Activated CD4-positive, alpha-beta T cell treated with anti-CD3 and anti-CD28 coated beads, Interleukin-2, amount 50 U/mL, for 1 hour (primary cell): ENCODE measurements around the gene FAM20C.

Experiments
- DNase-seq: peaks from one replicate; pipeline ENCODE4 v3.0.0-alpha.2; 2020

Gene FAM20C

DNA sequence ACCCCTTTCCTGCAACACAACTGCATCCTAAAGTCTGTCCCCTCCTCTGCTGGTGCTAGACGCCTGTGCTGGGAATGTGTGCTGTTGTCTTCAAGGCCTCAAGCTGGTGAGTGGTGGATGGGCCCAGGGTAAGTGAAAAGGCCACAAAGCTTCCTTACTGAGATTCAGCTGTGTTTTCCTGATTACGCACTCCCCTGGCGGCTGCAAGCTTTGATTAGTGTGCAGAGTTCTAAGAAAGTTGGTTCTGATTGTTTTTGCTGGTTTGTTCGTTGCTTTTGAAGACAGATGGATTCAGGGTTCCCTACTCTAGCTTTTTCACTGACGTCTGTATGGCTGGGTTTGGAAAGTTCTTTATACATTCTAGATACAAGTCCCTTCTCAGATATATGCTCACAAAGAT is 85.7 kb downstream of the FAM20C start:
- DNase-seq: no peak

DNA sequence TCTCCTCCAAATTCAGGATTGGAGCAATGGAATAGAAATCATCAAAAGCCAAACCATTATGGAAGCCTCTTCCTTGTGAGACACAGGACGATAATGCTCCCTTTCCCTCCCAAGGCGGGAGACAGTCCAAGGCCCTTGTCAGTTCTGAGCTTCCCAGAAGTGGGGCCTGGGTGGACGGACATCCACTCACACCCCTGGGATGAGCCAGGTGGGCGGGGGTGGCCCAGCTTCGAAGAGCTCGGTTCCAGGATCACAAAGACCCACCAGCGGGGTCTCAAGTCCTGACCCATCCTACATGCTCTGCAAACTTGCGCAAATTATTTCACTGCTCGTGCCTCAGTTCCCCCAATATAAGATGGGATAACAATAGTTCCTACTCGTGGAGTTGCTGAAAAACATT is 87.5 kb downstream of the FAM20C start:
- DNase-seq: no peak

DNA sequence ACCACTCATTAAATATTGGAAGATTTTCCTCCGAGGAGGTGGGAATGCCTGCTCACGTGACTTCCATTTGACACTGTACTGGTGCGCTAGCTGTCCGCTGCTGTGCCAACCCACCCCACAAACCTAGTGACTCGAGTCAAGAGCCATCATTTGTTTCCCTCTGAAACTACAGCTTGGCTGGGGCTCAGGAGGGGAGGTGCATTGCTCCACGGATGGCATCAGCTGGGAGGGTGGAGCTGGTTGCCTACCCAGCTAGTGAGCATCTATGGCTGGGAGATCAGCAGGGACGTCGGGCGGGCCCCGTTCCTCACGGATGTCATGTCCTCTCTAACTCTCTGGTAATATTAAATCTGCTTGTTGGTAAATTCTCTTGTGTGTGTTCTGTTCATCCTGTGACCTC is 88.1 kb downstream of the FAM20C start:
- no peak for DNase-seq

DNA sequence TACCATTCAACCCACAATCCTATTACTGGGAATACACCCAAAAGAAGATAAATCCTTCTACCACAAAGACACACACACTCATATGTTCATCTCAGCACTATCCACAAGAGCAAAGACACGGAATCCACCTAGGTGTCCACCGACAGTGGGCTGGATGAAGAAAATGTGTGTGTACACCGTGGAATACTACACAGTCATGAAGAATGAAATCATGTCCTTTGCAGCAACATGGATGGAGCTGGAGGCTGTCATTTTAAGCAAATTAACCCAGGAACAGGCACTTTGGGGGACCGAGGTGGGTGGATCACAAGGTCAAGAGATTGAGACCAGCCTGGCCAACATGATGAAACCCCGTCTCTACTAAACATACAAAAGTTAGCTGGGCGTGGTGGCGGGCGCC is 89.3 kb downstream of the FAM20C start:
- no peak for DNase-seq

DNA sequence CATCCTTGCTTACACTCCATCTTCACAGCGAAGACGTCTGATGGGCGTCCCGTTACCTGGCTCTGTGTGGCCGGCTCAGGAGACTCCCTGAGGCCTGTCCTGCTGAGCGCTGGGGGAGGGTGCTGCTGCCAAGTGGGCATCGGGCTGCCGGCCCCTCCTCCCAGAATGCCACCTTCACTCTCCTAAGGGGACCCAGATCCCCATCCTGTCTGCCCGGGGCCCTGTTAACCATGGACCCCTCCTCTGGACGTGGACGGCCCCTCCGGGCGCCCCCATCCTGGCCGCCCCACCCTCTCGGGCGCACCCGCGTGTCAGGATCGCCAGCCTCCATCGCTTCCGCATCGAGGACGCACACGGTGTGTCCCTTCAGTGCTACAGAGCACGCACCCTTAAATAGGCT is 90.2 kb downstream of the FAM20C start:
- DNase-seq: no peak

DNA sequence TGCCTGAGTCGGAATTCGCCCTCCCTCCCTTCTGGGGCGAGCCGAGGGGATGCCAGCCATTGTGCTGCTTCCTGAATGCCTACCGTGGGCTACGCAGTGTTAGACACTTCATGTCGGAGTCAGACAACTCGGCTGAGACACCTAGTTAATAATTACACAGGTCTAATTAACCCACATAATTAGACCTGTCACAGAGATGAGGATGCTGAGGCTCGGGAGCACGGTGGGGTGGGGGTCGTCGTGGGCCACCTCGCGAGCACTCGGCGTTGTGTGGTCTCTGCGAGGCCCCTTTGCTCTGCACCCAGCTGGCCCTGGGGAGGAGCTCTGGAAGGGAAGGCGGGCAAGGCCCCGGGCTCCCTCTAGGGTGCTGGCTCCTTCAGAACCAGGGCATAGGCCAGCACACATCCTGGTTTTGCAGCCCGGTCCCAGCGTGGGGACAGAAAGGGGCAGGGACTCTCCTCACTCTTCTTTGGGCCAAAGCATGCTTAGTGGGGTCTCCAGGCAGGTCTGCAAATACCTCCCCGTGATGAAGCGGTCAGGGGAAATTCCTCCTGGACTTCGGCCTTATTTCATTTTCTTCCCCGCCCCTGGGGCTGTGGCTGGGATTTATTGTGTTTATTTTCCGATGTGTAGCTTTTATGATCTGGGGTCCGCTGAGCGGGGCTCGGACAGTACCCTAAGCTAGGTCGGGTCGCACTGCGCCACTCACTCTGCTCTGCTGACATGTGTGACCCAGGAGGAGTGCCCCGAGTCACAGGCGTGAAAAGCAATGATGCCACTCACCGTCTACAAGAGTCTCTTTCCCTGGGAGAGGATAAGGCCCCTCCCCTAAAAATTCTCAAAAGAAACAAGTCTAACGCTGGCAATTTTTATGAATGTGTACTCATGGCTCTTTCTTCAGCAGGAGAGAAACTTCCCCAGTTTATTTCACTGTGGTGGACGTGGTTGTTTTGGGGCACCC is 92.7 kb downstream of the FAM20C start:
- DNase-seq: no peak

DNA sequence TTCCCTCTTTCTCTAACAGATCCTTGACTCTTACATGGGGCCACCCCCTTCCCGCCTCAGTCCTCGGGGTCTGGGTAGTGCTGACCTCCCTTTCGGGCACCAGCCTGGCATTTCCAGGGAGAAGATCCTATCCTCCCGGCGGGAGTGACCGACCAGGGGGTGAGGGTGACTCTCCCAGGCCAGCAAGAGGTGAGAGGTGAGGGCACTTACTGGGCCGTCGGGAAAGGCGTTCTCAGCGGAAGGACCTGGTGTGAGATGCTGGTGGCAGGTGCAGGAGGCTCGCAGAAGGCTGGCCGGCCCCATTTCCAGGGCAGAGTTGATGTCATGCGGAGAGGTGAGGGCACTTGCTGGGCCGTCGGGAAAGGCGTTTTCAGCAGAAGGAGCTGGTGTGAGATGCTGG is 93.4 kb downstream of the FAM20C start:
- no peak for DNase-seq

DNA sequence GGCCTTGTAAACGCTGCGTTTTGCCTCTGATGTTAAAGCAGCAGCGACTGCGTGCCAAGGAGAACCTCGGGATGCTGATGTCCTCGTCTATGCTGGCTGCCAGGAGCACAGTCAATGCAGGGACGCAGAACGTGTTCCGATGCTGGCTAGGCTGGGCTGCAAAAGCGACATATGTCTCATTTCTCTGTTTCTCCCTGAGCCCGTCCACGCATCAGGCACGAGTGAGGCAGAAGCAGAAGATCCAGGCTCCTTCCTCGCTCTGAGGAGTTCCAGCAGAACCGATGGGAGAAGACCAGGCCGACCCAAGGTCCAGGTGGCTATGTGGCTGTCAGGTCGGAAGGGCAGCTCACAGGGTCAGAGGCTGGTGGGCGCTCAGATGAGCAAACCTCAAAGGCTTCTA is 93.9 kb downstream of the FAM20C start:
- no peak for DNase-seq

DNA sequence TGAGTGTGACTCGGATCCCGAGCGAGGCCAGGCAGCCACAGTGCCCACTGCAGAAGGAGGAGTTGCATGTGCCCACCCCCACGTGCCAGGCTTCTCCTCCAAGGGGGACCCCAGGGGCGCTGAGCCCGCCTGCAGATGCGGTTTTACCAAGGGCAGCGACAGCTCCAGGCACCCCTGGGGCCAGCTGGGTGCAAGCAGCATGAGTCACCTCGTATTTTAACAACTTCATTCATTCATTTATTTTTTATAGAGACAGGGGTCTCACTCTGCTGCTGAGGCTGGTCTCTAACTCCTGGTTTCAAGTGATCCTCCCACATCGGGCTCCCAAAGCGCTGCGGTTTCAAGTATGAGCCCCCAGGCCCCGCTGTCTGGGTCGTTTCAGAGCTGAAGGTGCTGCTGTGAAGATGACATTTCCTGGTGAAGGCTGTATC is 96.3 kb downstream of the FAM20C start:
- no peak for DNase-seq

DNA sequence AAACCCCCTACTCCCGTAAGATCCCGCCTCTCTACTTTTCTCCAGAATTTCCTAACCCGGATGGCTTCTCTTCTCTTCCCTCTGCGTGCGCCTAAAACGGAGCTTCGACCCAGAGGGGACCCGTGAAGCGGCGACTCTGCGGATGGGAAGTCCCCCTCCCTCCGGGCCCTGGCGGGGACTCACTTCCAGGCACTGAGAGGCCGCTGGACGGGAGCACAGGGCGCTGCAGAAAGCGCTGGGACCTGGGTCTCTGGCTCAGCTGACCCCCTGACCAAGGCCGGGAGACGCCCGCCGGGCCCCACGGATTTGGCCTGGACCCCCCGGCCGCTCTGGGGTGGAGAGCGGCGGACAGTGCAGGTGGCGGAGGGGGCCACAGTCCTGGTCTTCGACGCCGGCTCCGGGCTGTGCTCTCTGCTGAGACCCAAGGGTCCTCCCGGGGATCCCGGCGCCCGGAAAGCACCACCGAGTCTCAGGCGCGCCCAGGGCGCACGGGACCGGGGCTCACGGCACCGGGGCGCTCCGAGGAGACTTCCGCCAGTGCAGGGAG is 96.9 kb downstream of the FAM20C start:
- DNase-seq: no peak

DNA sequence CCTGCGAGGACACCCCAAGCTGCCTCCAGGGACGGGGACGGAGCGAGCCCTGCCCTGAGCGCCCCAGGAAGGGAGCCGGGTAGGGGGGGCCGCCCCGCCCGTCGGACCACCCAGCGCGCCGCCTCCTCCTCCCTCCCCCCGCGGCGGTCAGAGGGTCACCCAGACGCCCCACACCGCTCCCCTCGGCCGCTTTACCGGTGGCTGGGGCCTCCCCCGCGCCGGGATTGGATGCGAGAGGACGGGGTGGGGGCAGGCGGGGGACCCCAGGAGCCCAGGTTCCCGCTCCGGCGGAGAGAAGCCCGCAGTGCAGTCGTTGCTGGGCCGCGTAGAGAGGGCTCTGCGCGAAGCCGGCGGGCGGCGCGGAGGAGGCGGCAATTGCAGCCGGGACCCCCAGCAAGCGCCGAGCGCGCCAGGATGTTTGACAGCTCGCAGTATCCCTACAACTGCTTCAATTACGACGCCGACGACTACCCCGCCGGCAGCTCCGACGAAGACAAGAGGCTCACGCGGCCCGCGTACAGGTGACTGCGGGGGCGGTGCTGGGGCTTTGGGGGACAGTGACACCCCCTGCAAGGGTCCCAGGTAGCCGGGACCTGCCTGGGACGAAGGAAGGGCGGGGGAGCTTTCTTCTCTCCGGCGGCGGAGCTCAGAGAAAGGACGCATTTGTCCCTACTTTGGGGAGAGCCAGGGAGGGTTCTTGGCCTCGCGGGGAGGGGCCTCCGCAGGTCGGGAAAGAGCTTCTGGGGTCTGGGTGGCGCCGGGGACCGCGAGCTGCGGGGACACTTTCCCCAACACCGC is 97.6 kb downstream of the FAM20C start, which contains the start of gene FOXL3:
FOXL3 (plus strand) TSS at position 415 of the 798 bp plus-strand sequence; CDS start at position 415, 0 bp downstream.
- DNase-seq: no peak

DNA sequence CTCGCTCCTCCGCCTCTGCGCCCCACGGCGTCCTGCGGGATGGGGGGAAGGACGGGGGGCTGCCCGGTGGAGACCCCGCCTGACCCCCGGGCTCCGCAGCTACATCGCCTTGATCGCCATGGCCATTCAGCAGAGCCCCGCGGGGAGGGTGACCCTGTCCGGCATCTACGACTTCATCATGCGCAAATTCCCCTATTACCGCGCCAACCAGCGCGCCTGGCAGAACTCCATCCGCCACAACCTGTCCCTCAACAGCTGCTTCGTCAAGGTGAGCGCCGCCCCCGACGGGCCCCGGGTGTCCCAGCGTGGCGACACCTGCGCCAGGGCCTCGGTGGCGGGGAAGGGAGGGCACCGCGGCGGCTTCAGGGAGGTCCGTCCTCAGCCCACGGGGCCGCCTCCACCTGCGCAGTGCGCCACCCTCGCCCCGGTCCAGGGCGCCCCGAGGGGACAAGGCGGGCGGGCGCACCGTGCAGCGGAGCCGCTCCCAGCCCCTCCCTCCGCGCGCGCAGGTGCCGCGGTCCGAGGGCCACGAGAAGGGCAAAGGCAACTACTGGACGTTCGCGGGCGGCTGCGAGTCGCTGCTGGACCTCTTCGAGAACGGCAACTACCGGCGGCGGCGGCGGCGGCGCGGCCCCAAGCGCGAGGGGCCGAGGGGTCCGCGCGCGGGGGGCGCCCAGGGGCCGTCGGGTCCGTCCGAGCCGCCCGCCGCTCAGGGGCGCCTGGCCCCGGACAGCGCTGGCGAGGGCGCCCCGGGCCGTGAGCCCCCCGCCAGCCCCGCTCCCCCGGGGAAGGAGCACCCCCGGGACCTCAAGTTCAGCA is 98.4 kb downstream of the FAM20C start:
- no peak for DNase-seq

DNA sequence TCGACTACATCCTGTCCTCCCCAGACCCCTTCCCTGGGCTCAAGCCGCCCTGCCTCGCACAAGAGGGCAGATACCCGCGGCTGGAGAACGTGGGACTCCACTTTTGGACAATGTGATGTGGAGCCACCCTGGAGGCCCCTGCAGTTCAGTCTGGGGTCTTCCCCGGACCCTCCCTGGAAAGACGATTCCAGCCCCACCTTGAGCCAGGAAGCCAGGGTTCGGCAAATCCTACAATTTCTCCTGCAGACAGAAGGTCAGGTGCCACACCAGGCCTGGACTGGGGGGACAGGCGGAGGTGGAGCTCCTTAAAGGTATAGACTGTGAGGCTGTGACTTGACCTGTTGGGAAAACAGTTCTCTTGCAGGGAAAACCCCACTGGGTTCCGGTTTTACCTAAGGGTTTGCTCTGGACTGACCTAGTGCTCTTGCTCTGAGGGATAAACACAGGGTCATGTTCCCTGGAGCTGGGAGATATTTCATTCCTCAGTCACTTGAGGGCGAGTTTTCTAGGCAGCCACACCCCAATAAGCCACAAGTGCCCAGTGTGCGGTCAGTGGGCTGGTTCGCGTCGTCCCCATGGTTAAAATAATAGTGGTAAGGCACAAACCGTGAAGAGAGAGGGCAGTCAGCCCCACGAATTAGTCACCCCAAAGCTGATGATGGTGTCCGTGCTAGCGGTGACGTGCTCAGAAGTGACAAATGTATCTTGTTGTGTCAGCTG is 99.2 kb downstream of the FAM20C start:
- DNase-seq: no peak

DNA sequence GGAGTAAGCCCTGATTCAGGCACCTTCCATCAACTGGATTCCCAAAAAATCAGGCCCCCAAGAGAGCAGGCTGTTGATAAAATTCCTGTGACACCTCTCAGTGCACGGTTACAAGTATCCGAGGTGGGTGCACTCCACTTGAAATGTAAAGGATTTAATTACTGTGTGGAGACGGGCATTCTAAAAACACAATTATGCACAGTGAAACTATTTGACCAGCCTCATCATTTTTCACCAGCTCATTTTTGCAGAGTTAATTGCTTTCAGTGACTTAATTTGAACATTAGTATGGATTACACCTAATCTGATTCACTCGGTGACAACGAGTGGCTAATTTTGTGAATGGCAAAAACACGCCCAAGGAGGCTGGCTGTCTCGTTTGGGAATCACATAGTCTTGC is 99.9 kb downstream of the FAM20C start:
- no peak for DNase-seq

DNA sequence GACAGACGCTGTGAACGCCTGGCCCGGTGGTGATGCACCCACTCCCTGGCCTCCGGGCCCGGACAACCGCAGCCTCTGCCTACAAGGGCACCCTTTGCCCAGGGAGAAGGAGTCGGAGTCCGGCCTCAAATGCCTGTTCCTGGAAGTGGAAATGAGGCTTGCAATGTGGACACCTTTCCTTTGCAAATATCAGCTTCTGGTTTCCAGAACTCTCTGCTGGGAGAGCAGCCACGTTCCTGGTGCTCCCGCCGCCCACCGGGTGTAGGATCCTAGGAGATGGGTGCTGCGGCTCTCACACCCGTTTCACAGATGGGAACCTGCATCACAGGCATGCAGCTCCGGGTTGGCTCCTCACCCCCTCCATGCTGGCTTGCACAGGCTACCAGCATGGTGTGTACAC is 100.5 kb downstream of the FAM20C start:
- DNase-seq: no peak

DNA sequence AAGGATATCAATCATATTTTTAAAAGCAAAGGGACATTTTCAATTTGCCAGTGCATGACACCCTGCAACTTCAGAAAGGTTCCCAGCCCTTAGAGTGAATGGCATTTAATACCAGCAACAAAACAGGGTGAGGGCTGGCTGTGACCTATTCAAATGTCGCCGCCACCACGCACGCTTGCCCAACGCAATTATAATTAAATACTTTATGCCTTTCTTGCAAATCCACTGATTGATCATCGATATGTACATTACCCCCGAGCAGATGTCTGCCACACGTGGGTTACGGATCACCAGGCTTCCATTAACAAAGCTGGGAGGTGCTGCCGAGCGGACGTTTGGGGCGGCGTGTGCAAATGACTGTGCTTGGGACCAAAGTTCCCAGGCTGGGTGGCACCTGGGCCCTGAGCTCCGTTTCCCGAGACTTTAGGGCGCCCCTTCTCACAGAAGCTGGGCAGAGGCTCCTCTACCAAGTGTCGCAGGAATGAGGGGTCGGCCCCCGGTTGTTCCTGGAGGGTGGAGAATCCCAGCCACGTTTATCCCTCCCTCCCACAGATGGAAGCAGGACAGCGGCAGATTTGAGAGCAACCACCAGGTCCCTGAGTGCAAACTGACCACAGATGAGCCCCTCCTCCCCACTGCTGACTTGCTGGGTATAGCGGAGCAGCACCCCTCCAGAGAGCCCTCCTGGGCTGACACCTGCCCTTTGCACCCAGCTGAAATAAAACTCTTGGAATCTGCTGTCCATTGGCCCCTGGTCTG is 101.5 kb downstream of the FAM20C start:
- no peak for DNase-seq

DNA sequence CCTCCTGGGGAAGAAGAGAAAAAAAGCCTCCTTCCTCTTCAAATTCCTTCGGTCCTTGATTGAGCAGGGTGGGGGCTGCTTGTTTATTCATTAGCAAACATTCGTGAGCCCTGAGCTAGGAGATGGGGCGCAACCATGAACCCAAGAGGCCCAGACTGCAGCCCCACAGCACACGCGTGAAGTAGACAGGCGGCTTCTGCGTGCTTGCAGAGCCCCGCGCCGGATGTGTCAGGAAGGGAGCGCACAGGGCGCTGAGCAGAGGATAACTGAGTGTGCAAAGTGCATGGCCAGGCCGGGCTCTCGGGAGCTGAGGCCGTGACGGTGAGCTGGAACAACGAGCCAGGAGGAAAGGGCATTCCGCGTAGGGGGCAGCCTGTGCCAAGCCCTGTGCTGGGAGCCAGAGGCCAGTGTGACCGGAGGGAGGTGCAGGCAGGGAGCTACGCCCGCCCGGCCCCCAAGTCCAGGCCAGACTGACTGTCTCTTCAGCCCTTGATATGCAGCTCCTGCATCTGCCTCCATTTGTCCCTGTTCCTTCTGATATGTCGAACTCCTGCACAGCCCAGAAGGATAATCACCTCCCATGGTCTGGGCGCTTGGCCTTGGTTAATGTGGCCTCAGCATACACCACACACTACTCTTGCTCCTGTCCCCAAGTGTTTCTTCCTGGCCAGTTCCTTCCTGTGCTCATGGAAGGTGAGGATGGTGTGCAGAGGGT is 102.2 kb downstream of the FAM20C start:
- no peak for DNase-seq

DNA sequence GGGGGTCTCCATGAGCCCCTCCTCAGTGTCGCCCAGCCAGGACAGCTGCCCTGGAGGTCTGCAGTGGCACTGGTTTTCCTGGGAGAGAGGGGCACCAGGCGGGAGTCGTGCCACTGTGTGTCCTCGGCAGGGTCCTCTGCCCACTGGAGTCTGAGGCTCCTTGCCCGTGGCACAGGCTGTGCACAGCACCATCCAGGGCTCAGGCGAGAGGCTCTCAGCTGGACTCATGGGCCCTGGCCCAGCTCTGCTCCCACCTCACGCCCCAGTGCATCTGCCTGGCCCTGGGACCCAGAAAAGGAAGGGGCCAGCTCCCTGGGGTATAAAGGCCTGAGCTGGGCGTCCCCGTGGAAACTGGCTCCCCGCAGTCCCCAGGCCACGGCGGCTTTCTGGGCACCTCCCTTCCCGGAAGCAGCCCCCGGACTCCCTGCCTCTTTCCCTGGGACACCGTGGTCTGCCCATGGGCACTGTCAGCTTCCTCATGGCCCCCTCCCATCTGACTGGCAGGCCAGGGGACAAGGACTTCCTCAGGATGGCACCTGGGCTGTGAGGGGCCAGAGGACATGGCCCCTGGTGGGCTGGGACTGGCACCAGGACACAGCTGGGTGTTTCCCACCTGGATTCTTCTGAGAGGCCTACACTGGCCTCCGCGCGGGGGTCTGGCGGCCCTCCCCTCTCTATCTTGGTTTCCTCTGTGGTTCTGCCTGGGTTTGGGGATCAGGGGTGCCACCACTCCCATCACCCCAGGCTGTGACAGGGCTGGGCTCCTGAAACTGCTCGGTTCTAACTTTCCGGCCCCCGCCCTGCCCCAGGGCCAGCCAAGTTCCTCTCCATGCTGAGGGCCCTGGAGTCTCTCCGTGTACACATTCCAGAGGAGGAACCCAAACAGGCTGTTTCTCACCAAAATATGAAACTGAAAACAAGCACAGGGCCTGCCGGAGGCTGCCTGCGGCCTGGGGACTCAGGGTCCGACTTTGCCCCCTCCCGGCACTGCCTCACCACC is 103.1 kb downstream of the FAM20C start:
- DNase-seq: no peak

DNA sequence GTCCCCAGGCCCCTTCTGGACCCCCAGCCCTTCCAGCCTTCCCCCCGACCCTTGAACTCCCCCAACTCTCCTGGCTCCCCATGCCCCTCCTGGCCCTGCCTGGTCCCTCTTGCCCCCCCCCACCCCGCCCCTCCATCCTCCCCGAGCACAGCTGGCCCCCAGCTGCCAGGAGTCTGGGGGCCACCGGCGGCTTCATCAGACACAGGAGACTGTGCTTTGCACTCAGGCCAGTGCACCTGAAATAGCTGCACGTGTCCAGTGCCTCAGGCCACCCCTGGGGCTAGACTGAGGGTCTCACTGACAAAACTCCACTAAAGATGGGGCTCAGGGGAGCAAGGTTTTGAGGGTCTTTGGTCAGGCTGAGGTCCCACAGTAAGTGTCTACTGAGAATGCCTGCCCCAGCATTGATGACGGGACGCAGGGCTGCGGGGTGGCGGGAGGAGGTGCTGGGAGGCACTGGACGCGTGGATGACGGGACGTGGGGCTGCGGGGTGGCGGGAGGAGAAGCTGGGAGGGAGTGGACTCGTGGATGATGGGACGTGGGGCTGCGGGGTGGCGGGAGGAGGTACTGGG is 104.1 kb downstream of the FAM20C start:
- DNase-seq: no peak
